ENCODE data around the gene ZMYND15. TPM values are rescaled to one million over a fixed set of nuclear protein-coding genes. Genes with fewer than 3 reads are reported as not detected.

ZMYND15 gene
- total and polyA plus RNA-seq, 2 of the 4 experiments (the other 2 are of a cell fraction) = 0.07 TPM; not detected in 1

GRCh38 chr17:4738136-4739121 is 1.2 kb upstream of the ZMYND15 start:
- no peak overlapping the region for H3K18ac ChIP-seq (ENCODE audit: low read depth, low read length)
- ATAC-seq (ENCODE audit: low read depth) (no peak), DNase-seq (no peak)
- no TSS peak for BruUV-seq (replicated peaks)
- H2BK5ac ChIP-seq (ENCODE audit: low read depth, low read length, poor library complexity, severe bottlenecking) = no peak overlapping the region
- H3K79me1 ChIP-seq (ENCODE audit: low read depth in 1 of 2, low read length in 2 of 2) = no peaks in the 10 kb centered on the region
- no peak overlapping the region for H4K5ac ChIP-seq (ENCODE audit: low read depth, low read length)
- H2BK15ac ChIP-seq (ENCODE audit: low read depth, low read length) = no peak overlapping the region
- H3K4ac ChIP-seq (ENCODE audit: low read depth, low read length) = no peak overlapping the region
- H2AK9ac ChIP-seq (replicated peaks; ENCODE audit: low read depth, low read length, poor library complexity) = no peak overlapping the region
- in situ Hi-C loops (cut with MboI; ENCODE audit: low sequenced_read_pairs) (no loop called here), dilution Hi-C loops (cut with HindIII; ENCODE audit: low sequenced_read_pairs, unreplicated experiment) (no loop called here), intact Hi-C loops (cut with micrococcal nuclease) (no loop called here)
- H3K27ac ChIP-seq (ENCODE audit: insufficient read depth, low read length) = no peak overlapping the region
- H4K91ac ChIP-seq (ENCODE audit: insufficient read depth, low read depth, low read length) = no peak overlapping the region
- no peaks in the 10 kb centered on the region for H3K9me3 ChIP-seq (ENCODE audit: control insufficient read depth, insufficient read depth, low read length)
- no peak overlapping the region for H2BK120ac ChIP-seq (ENCODE audit: low read depth, low read length)
- peak overlapping the region; percentile 93 for H2AFZ ChIP-seq (replicated peaks; ENCODE audit: low read length, poor library complexity)
- H4K8ac ChIP-seq (ENCODE audit: low read depth in 2 of 2, low read length in 2 of 2) = no peak overlapping the region
- no peaks in the 10 kb centered on the region for H4K20me1 ChIP-seq (ENCODE audit: insufficient read depth, low read length)
- ChIA-PET POLR2A (ENCODE audit: unreplicated experiment) (no interaction called here), CTCF (no interaction called here)
- no peaks in the 10 kb centered on the region for H3K9me1 ChIP-seq (ENCODE audit: insufficient read depth, low read length)
- peak overlapping the region; percentile 90; the same call in 1 of the 2 replicates for H3K4me3 ChIP-seq (ENCODE audit: insufficient read depth, low read depth, low read length)
- H3K27me3 ChIP-seq (ENCODE audit: control insufficient read depth, insufficient read depth, low read length) = peaks cover 49% of the 10 kb centered on the region
- H3K14ac ChIP-seq (replicated peaks; ENCODE audit: low read depth, low read length) = no peak overlapping the region
- no peaks in the 10 kb centered on the region for H3K36me3 ChIP-seq (ENCODE audit: control insufficient read depth, insufficient read depth, low read length)
- H3K4me2 ChIP-seq (ENCODE audit: low read depth, low read length) = peak overlapping the region; percentile 70; the same call in 1 of the 2 replicates
- H2BK20ac ChIP-seq (ENCODE audit: low read depth, low read length) = no peak overlapping the region
- no peak overlapping the region for H2AK5ac ChIP-seq (ENCODE audit: low read depth, low read length)
- peaks cover 6% of the 10 kb centered on the region; the same call in 1 of the 2 replicates for H3K4me1 ChIP-seq (ENCODE audit: control insufficient read depth, insufficient read depth, low read length)
- no peak overlapping the region for H3K56ac ChIP-seq (ENCODE audit: extremely low read depth, insufficient read depth, low read length)
- WGBS, 2 experiments (ENCODE audit: extremely low coverage in 2 of 2, insufficient read length in 1 of 2) = 11% methylated on average over 27 of the region's 41 CpGs; no CpG with 5 or more reads in 1 of the 2 experiments
- H3K23ac ChIP-seq (ENCODE audit: low read depth, low read length) = peak overlapping the region; percentile 35; the same call in 1 of the 2 replicates
- no peak overlapping the region for H3K9ac ChIP-seq (ENCODE audit: low read depth, low read length)
- TF ChIP-seq MAFK (IDR thresholded peaks at IDR 0.05; ENCODE audit: low read depth, low read length) (no peak), POLR2A (IDR thresholded peaks at IDR 0.05; ENCODE audit: low read depth, low read length) (no peak), ELK1 (IDR thresholded peaks at IDR 0.05; ENCODE audit: borderline replicate concordance, low read depth, low read length) (no peak), RFX5 (IDR thresholded peaks at IDR 0.05; ENCODE audit: low read depth, low read length) (no peak), MAZ (IDR thresholded peaks at IDR 0.05; ENCODE audit: borderline replicate concordance, low read depth, low read length) (no peak), CEBPB (IDR thresholded peaks at IDR 0.05; ENCODE audit: low read depth, low read length) (no peak), BHLHE40 (IDR thresholded peaks at IDR 0.05; ENCODE audit: low read depth, low read length) (no peak), USF2 (IDR thresholded peaks at IDR 0.05; ENCODE audit: low read depth, low read length) (no peak), RAD21 (IDR thresholded peaks at IDR 0.05; ENCODE audit: low read length) (no peak), NFE2L2 (IDR thresholded peaks at IDR 0.05; ENCODE audit: low read depth, low read length) (no peak), CTCF (conservative IDR thresholded peaks at IDR 0.05; ENCODE audit: low read depth, low read length) (no peak), MXI1 (IDR thresholded peaks at IDR 0.05; ENCODE audit: borderline replicate concordance, low read depth, low read length) (no peak), CHD1 (IDR thresholded peaks at IDR 0.05; ENCODE audit: low read depth, low read length) (no peak), RCOR1 (IDR thresholded peaks at IDR 0.05; ENCODE audit: insufficient replicate concordance, low read length) (no peak)
